NCI-H345 (cell line): ENCODE measurements around the gene CIB4.

Experiments used
- DNase-seq: peaks from one replicate; lab custom pipeline; 2025; lab: John Stamatoyannopoulos, UW

CIB4 gene

DNA sequence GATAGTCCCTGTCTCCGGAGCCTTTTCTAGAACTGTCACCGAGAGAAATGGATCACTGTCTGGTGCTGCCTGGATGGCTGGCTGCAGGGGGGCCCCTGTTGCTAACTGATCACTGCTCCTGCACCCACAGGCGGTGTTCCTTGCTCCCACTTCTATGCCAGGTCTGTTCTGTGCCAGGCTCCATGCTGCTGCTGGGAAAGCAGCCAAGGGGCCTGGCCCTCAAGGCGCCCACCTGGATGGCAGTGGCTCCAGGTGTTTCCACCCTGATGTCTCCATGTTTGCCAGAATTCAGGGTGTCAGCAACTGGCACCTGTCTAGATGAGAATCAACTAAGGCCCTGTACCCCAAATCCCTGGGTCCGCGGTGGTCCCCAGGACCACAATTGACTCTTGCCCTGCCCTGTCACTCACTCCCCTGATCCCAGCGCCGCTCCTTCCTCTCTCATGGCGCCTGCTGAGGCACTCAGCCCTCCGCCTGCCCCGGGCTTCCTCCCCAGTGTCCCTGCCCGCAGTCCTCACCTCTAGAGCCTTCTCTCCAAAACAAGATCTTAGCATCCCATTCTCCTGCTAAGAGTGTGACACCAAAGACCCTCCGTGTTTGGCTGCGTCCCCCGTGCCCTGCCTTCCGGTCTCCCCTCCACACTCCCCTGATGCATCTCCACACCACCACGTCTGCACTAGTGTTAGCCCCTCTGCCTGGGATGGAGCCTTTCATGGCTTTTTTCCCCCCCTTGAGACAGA is 90.7 kb downstream of the CIB4 start:
- peak; percentile 97 for DNase-seq

DNA sequence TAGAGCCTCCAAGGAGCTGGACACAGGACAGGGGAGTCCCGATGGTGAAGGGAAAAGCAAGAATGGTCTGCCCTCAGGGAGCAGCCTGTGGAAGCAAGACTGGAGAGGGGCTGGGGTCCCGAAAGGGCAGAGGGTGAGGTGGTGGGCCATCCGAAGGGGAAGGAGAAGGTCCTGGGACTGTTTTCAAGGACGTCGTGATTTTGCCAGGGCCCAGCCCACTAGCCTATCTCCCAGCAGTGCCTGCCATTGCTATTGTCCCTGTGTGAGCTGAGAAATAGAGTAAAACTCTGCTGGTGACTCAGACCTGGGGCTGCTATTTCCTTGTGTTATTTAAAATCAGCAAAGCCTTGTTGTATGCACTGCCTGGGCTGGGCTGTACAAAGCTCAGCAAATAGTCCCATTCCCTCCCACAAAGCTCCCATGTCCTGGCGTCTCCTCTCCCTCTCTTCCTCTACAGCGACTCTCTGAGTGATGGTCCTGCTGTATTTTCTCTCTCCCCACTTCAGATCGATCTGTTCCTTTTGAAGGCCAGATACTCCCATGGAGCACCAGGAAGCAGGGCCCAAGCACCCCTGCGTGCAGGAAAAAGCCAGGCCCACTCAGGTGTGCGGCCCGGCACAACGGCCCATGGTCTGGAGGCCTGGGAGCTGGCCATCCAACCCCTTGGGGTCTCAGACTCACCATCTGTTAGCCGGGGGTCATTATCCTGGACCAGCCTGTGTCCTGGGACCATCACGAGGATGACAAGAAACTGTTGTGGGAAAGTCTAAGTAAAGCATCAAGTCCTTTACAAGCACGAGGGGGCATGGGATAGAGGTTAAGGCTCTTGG is 98.3 kb downstream of the CIB4 start:
- DNase-seq = peak; percentile 35

DNA sequence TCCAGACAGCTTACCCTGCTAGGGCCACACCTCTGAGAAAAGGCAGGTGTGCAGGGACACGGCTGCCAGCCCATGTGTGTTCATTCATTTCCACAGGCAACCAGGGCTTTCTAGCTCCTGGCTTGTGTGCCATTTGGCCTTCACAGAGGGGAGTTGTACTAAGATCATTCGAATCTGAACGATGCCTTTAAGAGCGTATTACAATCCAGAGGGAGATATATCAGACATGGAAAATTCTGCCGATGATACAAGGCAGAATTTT is 99.0 kb downstream of the CIB4 start:
- DNase-seq = peak; percentile 86

DNA sequence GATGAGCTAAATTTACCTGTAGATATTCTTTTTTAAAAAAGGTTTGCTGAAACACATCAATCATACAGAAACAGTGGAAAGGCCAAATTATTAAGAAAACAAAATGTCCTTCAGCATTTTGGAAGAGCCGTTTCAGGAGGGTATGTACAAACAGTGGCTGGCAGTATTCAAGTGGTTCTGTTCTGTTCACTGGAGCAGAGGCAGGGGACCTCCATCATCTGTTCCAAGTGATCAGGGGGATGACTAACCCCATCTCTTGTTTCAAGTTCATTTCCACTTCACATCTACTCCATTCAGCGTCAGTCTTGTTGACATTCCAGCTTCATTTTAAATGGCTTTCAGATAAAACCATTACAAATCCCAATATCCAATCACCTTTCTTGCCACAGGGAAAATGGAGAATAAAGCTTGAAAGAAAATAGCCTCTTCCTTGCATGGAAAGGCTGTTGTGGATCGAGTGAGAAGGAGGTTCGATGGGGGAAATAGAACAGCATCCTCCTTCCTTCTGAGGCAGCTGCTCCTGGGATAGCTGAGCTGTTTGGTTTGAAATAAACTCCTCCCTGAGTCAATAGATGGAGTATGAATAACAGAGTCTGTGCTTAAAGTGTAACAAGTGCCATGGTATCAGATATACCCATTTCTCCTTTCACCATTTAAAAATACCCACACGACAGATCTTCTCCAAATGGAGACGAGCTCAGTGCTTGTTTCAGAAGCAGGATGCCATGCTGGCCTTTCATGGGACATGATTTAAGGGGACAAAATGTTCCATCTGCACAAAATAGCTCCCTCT is 99.6 kb downstream of the CIB4 start:
- DNase-seq = peak; percentile 85

DNA sequence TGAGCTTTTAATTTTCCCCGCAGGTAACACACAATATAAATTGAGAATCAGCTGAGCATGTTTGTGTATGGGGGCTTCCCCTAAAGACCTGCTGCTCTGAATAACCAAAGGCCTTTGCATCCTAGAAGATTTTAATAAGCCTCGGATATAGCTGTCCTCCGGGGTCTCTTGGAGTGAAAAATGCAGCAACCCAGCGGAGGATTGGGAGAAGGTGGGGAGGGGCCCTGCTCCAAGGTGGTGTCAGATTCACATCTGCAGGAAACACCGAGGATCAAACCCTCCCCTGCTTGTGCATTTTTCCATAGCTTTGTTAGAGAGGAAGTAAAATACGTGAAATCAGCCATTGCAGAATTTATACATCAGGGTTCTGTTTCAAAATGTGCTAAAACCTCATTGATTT is 100.2 kb downstream of the CIB4 start:
- peak; percentile 52 for DNase-seq

DNA sequence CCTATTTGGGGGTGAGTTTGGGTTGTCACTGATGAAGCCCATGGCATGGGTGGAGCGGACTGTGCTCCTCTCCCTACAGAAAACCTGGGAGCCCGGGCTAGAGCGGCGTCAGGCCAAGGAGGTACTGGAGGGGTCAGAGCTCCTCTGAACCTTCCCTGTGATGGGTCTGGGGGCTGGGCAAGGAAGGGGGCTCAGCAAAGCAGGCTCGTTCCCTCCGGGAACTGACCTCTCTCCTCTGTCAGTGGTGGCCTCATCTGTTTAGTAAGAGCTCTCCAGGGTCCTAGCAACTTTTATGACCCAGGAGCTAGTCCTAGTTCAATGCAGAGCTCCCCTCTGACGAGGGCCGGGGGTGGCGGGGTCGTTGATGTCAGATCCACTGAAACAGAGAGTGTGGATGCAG is 100.9 kb downstream of the CIB4 start:
- DNase-seq = no peak

DNA sequence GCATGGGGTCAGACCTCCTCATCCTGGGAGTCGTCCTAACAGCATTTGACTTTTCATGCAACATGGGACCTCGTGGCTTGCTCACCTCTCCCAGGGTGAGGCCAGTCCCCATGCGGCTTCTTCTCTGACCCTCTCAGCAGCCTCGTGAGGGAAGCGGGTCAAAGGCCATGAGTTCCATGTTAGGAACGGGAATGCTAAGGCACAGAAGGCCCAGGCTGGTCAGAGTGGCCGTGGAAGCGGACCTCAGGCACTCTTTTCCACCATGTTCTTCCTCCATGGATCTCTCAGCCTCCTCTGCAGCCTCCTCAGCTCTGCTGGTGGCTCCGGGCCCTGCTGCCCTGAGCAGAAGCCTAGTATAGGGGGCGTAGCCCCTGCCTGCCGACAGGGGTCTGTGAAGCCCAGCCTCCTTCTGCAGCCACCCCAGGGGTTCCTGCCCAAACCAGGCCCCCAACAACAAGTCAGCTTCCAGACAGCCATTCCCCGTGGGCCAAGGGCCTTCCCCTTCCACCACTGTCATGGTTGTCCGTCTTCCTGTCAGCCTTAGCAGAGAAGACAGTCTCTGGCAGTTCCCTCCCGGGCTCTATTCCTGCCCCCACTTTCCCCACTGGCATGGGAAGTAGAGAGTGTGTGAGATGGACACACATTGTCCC is 103.2 kb downstream of the CIB4 start:
- no peak for DNase-seq

DNA sequence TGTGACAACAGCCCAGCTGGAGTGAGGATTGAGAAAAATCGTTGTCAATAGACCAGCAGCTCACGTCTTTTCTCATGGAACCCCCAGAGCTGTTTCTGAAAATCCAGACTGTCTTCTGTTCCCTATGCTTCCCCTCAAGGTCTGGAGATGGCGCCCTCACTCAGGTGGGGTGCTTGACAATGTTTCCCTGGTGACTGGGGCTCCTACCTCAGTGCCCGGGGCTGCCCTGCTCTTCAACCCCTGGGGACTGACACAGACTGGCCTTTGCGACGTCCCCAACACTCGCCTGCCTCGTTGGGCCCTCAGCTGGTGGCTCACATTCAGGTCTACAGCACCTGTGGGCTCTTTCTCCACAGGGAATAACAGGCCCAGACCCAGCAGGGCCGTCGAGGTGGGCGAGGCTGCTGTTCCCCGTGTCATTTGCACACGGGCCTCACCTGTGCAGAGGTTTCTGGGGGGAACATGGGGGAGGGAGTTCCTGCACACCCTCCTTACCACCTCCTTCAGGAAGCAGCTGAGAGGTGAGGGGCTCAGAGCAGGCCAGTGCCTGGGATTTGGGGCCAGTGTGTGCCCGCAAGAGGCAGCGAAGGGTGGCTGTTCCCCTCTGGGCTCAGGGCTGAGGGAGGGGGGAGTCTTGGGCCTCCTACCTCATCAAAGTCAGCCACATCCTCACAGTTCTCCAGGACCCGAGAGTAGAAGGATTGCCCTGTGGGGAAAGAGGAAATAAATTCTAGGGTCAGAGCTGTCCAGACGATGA is 103.9 kb downstream of the CIB4 start:
- no peak for DNase-seq

DNA sequence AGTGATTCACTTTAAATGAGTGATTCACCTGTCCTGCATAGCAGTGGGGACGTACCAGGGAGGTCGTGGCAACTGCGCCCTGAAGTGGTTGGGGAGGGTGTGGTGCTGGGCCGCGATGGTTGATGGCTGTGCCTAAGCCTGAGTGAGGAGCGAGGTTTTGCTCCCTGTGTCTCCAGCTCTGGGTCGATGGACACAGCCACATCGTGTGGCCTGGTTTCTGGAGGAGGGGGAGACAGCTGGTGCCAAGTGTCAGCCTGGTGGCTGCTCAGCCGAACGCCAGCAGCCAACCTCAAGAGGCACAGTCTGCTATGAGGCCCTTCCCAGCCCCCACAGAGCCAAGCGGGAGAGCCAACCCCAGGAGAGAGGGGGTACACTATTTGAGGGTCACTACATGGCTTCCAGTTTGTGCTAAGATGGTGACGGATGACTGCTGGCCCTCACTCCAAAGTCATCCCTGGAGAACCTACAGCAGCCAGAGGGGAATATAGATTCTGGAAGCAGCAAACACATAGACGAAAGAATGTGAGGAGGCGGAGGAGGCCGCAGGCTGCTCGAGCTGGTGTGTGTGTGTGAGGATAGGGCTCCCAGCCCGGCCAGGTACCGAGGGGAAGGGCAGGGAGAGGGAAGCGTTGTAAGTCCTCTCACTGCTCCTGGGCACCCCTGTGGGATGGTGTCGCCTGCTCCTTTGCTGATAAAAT is 104.6 kb downstream of the CIB4 start:
- DNase-seq = no peak

DNA sequence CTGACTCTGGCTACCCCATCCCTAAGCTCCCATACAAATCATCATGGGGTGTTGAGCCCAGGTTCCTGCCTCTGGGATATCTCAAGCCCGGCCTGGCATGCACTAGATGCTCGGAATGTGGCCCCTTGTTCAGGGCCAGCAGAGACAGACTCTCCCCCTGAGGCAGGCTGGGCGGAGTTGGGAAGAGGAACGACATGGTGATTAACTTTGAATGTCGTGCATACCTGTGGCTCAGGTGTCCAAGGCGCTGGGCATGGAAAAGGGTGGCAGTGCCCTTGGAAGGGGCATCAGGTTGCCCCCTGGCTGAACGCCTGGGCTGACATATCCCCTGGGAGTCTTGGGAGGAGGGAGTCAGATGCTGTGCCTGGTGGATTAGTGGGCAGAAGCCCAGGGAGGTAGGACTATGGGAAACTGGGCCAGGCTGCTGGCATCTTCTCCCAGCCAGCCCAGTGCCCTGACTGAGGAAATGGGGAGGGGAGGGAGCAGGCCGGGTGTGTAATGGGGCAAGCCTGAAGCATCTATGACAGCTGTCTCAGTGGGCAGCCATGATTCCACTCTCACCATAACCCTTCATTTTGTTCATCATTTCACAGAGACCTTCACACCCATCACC is 105.4 kb downstream of the CIB4 start:
- no peak for DNase-seq

DNA sequence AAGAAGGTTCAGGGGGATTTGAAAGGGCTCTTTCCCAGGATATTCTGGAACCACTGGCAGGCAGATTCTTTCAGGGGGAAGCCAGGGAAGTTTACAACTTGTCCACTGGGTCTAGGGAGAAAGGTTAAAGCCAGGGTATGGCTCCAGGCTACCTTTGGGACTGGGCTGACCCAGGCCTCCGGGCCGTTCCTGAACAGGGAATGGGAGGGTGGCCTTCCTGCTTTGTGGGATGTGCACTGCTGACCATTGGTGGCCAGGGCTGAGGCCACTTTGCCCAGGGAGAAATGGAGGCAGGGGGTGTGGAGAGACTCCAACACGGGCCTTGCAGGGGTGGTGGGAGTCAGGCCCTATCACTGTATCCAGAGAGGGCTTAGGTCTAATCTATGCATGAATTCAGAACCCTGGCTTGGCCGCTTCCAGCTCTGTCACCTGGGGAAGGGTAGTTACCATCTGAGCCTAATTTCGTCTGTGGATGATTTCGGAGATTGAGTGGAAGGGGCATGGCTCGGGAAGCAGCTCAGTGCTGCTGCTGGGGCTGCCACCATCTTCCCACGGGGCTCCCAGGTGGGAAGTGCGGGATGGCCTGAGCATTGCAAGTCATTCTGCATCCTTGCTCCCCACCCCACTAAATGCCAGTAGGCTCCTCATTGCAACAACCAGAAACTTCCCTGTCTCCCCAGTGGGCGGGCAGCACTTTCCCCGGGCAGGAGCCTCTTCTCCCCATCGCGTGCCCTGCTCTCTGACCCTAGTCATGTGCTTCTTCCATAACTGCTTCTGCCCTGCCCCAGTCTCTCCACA is 106.1 kb downstream of the CIB4 start:
- DNase-seq = no peak

DNA sequence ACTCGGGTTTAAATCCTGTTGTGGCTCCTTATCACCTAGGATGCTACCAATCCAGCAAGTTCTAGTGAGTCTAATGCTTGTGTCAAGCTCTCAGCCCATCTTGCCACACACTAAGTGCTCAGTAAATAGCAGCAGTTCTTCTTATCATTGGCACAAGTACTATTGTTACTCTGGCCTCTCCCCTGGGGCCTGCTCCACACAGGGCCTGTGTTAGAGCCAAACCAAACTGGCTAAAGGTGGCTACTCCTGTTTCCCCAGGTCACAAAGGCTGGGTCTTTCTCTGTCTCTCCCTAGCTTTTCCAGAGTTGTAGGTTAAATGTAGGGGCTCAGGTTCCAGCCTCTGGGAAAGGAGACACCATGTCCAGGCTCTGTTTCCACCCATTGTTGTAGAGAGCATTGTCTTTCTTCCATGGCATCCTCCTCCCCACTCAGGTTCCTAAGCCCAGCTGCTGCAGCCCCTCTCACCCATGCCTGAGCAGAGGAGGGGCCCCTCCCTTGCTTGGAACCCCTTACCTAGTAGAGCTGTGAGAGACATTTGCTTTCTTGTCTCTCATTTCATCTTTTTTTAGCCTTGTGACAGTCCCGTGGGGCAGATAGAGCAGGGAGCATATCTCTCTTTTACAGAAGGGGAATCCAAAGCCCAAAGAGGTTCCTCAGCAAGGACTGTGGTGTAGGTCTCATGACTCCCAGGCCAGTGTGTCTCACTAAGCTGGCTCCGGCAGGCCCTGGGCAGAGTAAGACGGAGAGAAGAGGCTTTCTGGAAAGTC is 106.9 kb downstream of the CIB4 start:
- peak; percentile 38 for DNase-seq

DNA sequence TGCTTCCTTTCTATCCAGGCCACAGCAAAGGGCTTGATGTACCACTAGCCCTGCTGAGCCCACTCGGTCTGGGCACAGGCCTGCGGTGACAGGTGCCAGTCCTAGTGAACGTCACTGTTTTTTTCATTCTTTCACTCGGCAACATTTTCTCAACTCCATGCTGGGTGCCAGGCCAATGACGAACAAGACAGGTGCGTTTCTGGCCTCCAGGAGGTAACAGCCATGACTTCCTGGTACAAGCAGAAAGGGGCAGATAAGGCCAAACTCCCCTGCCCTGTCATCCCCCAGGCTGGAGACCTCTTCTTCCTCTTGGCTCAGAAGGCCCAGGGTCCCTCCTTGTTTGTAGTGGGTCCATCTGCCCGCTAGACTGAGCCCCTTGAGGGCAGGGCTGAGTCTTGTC is 107.5 kb downstream of the CIB4 start:
- no peak for DNase-seq

DNA sequence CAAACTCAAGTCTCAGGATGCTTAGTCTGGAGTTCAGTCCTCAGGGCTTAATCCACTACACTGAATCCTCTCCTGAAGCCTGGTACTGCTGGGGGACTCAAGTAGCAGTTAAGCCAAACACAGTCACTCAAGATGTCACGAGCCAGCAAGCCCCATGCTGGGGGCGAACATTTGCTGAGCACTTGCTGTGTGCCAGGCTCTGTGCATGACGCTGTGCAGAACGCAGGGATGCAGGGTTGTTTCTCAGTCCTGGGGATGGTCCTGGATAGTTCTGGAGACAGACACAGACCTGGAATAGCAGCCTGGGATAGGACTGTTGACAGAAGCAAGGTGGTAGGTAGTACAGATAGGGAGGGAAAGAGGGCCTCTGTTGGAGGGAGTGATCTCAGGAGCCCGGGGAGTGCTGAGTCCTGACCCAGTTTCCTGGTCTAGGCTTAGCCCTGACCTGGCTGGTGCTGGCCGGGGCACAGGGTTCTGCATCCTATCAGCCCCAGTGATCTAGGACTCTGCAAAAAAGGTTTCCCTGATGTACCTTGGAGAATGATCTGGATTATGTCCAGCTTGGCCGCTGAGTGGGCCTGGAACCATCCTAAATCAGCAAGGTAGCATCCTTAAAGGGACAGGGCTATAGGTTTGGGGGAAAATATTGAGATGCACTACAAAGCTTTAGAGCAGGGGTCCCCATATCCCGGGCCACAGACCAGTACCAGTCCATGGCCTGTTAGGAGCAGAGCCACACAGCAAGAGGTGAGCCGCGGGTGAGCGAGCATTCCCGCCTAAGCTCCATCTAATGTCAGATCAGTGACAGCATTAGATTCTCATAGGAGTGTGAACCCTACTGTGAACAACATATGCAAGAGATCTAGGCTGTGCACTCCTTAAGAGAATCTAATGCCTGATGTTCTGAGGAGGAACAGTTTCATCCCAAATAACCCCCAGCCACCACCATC is 108.6 kb downstream of the CIB4 start:
- DNase-seq = no peak
